ENCODE results near the gene DHRS12.

DHRS12 gene

GRCh38 chr13:51819544-51819943, 15.6 kb upstream of the DHRS12 start:
- Histone ChIP-seq H3K27ac (ENCODE audit: low read length) (no peak overlapping the region), H3K9ac (ENCODE audit: low read depth, low read length) (no peak overlapping the region), H3K9me3 (ENCODE audit: insufficient read depth, low read length, severe bottlenecking) (no peaks in the 10 kb centered on the region), H2AFZ (ENCODE audit: low read depth, low read length) (no peak overlapping the region), H3K79me2 (ENCODE audit: insufficient read depth, low read length) (no peaks in the 10 kb centered on the region), H3K36me3 (ENCODE audit: insufficient read depth, low read length) (no peaks in the 10 kb centered on the region), H3K4me3 (ENCODE audit: low read depth in 1 of 2, low read length in 2 of 2) (no peak overlapping the region), H3K4me1 (ENCODE audit: insufficient read depth, low read length) (peaks cover 9% of the 10 kb centered on the region), H3K4me2 (ENCODE audit: insufficient read depth, low read length) (no peak overlapping the region), H4K20me1 (ENCODE audit: insufficient read depth, low read length) (no peaks in the 10 kb centered on the region), H3K27me3 (ENCODE audit: insufficient read depth, low read length, poor library complexity) (peaks cover 27% of the 10 kb centered on the region)
- no peak for TF ChIP-seq EZH2 (IDR thresholded peaks at IDR 0.05; ENCODE audit: borderline replicate concordance, low read depth, low read length, severe bottlenecking)
- TF ChIP-seq, protein P1, sequence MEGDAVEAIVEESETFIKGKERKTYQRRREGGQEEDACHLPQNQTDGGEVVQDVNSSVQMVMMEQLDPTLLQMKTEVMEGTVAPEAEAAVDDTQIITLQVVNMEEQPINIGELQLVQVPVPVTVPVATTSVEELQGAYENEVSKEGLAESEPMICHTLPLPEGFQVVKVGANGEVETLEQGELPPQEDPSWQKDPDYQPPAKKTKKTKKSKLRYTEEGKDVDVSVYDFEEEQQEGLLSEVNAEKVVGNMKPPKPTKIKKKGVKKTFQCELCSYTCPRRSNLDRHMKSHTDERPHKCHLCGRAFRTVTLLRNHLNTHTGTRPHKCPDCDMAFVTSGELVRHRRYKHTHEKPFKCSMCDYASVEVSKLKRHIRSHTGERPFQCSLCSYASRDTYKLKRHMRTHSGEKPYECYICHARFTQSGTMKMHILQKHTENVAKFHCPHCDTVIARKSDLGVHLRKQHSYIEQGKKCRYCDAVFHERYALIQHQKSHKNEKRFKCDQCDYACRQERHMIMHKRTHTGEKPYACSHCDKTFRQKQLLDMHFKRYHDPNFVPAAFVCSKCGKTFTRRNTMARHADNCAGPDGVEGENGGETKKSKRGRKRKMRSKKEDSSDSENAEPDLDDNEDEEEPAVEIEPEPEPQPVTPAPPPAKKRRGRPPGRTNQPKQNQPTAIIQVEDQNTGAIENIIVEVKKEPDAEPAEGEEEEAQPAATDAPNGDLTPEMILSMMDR (IDR thresholded peaks at IDR 0.05; ENCODE audit: borderline replicate concordance, extremely low read depth, low read length, poor library complexity, severe bottlenecking): no peak
- no peak for DNase-seq
- no peak for ATAC-seq (ENCODE audit: insufficient read depth, low read depth)

DNA sequence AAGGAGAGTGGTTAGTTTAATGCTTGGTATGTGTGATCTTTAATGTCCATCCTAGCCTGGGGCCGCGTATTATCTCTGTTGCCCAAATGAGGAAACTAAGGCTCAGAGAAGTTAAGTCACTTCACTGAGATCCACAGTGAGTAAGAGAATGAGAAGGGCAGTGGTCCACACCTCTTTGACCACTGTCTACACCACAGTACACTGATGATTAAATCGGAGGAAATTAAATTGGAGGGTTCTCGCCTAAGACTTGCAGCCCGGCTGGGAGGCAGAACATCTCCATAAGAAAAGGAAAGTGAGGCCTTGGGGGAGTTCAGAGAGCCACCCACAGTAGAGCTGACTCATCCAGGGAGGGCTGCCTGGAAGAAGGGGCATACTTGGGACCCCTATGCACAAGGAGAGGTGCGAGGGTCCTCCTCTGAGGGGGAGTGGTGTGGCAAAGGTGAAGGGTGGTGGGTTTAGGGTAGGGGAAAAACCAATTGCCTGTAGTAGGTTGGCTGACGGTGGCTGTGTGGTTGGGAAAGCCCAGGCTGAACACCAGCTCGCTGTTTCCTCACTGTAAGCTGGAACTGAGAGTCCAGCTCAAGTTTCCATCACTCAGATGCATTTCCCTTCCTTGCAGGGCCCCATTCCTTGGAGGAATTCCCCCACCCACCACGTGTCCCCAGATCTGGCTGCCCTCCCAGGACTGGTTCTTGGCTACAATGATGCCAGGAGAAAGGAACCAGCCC, 15.0 kb upstream of the DHRS12 start:
- TF ChIP-seq, protein P1 (IDR thresholded peaks at IDR 0.05; ENCODE audit: borderline replicate concordance, extremely low read depth, low read length, poor library complexity, severe bottlenecking): no peak
- no peak for TF ChIP-seq EZH2 (IDR thresholded peaks at IDR 0.05; ENCODE audit: borderline replicate concordance, low read depth, low read length, severe bottlenecking)
- Histone ChIP-seq H3K27ac (ENCODE audit: low read length) (no peak overlapping the region), H2AFZ (ENCODE audit: low read depth, low read length) (no peak overlapping the region), H3K36me3 (ENCODE audit: insufficient read depth, low read length) (no peaks in the 10 kb centered on the region), H4K20me1 (ENCODE audit: insufficient read depth, low read length) (no peaks in the 10 kb centered on the region), H3K4me1 (ENCODE audit: insufficient read depth, low read length) (peaks cover 9% of the 10 kb centered on the region), H3K4me2 (ENCODE audit: insufficient read depth, low read length) (no peak overlapping the region), H3K79me2 (ENCODE audit: insufficient read depth, low read length) (no peaks in the 10 kb centered on the region), H3K9ac (ENCODE audit: low read depth, low read length) (no peak overlapping the region), H3K27me3 (ENCODE audit: insufficient read depth, low read length, poor library complexity) (peaks cover 27% of the 10 kb centered on the region), H3K4me3 (ENCODE audit: low read depth in 1 of 2, low read length in 2 of 2) (no peak overlapping the region), H3K9me3 (ENCODE audit: insufficient read depth, low read length, severe bottlenecking) (no peaks in the 10 kb centered on the region)
- ATAC-seq (ENCODE audit: insufficient read depth, low read depth) (no peak), DNase-seq (no peak)

DNA sequence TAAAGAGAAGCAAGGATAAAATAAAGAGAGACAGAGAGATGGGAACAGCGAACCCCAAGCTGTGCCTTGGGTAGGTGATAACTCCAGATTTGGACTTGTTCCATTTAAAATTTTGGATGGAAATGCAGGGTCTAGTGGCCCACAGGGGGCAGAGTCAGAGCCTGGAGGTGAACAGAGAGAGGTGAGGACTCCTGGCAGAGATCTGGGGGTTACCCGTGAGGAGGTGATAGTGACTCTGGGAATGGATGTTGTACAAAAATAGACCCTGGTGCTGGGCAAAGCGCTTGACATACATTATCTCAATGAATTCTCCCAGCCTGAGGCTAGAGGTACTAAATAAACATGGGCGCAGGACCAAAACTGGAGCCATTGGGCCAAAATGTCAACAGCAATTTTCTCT, 14.3 kb upstream of the DHRS12 start:
- Histone ChIP-seq H3K79me2 (ENCODE audit: insufficient read depth, low read length) (no peaks in the 10 kb centered on the region), H3K9me3 (ENCODE audit: insufficient read depth, low read length, severe bottlenecking) (no peaks in the 10 kb centered on the region), H3K27me3 (ENCODE audit: insufficient read depth, low read length, poor library complexity) (peaks cover 24% of the 10 kb centered on the region), H2AFZ (ENCODE audit: low read depth, low read length) (no peak overlapping the region), H3K27ac (ENCODE audit: low read length) (no peak overlapping the region), H3K36me3 (ENCODE audit: insufficient read depth, low read length) (no peaks in the 10 kb centered on the region), H4K20me1 (ENCODE audit: insufficient read depth, low read length) (no peaks in the 10 kb centered on the region), H3K4me2 (ENCODE audit: insufficient read depth, low read length) (no peak overlapping the region), H3K4me3 (ENCODE audit: low read depth in 1 of 2, low read length in 2 of 2) (no peak overlapping the region), H3K4me1 (ENCODE audit: insufficient read depth, low read length) (peaks cover 9% of the 10 kb centered on the region), H3K9ac (ENCODE audit: low read depth, low read length) (no peak overlapping the region)
- TF ChIP-seq EZH2 (IDR thresholded peaks at IDR 0.05; ENCODE audit: borderline replicate concordance, low read depth, low read length, severe bottlenecking): no peak
- TF ChIP-seq, protein P1 (IDR thresholded peaks at IDR 0.05; ENCODE audit: borderline replicate concordance, extremely low read depth, low read length, poor library complexity, severe bottlenecking): no peak
- DNase-seq (no peak), ATAC-seq (ENCODE audit: insufficient read depth, low read depth) (no peak)

Data from DND-41 (cell line).